Smooth muscle cell (in vitro differentiated cells): ENCODE measurements around the gene UBAC2. TPM values are rescaled to one million over a fixed set of nuclear protein-coding genes. Genes with fewer than 3 reads are reported as not detected.

ENCODE experiments used
- DNase-seq: peaks from one replicate; lab custom pipeline; 2025; ENCODE audit not compliant: unreplicated experiment; lab: John Stamatoyannopoulos, UW
- H2AFZ ChIP-seq: fragments of 200-600 bp; sonication (generic); 2 replicates; pipeline ENCODE4 v1.6.0; 2016; ENCODE audit warnings: antibody characterized with exemption, low read depth, mild to moderate bottlenecking
- H3F3A ChIP-seq: fragments of 200-600 bp; sonication (generic); 2 replicates; pipeline ENCODE4 v1.6.0; 2017; ENCODE audit warnings: antibody characterized with exemption, low read depth
- H3K27ac ChIP-seq: fragments of 200-600 bp; sonication (generic); 2 replicates; pipeline ENCODE4 v1.5.1; 2016; ENCODE audit warnings: low read depth, mild to moderate bottlenecking
- H3K27me3 ChIP-seq: fragments of 200-600 bp; sonication (generic); 2 replicates; pipeline ENCODE4 v1.6.1; 2016; ENCODE audit warnings: low read depth, mild to moderate bottlenecking
- H3K36me3 ChIP-seq: fragments of 200-600 bp; sonication (generic); 2 replicates; pipeline ENCODE4 v1.5.1; 2016; ENCODE audit warnings: low read depth
- H3K4me1 ChIP-seq: fragments of 200-600 bp; sonication (generic); 2 replicates; pipeline ENCODE4 v1.5.1; 2016; ENCODE audit warnings: low read depth
- H3K4me2 ChIP-seq: fragments of 200-600 bp; sonication (generic); 2 replicates; pipeline ENCODE4 v1.6.0; 2016; ENCODE audit warnings: mild to moderate bottlenecking
- H3K4me3 ChIP-seq: fragments of 200-600 bp; sonication (generic); 2 replicates; pipeline ENCODE4 v1.5.1; 2016; ENCODE audit warnings: mild to moderate bottlenecking
- H3K79me2 ChIP-seq: fragments of 200-600 bp; sonication (generic); 2 replicates; pipeline ENCODE4 v1.6.0; 2016; ENCODE audit warnings: low read depth, mild to moderate bottlenecking
- H3K9ac ChIP-seq: fragments of 200-600 bp; sonication (generic); 2 replicates; pipeline ENCODE4 v1.6.0; 2016; ENCODE audit warnings: low read depth
- H3K9me3 ChIP-seq: fragments of 200-600 bp; sonication (generic); replicated peaks from 2 replicates; pipeline ENCODE4 v1.5.1; 2016; ENCODE audit warnings: low read depth
- H4K20me1 ChIP-seq: fragments of 200-600 bp; sonication (generic); 2 replicates; pipeline ENCODE4 v1.6.0; 2016; ENCODE audit warnings: low read depth
- CTCF ChIP-seq: fragments of 200-600 bp; sonication (generic); IDR thresholded peaks from 2 replicates; pipeline ENCODE4 v1.5.1; 2017; ENCODE audit warnings: borderline replicate concordance, mild to moderate bottlenecking, antibody characterized with exemption; ENCODE audit not compliant: insufficient read depth, poor library complexity, severe bottlenecking
- WGBS: methylation state at CpG from one replicate; pipeline ENCODE4 v1.1.7; 2016; ENCODE audit warnings: low lambda C conversion rate; 5-methylcytosine and 5-hydroxymethylcytosine counted together
- polyA plus RNA-seq: library from polyadenylated mRNA; unstranded; fragments of >200 nt; fragmentation: Nextera tagmentation; extraction: Ambion mirVana; gene quantifications from 2 replicates; pipeline ENCODE4 v1.2.1, GENCODE V29; 2016
- total RNA-seq: library from RNA; depleted of rRNA; stranded (reverse); fragments of >200 nt; gene quantifications from 2 replicates; pipeline ENCODE4 v1.2.3, GENCODE V29; 2014

Gene UBAC2
- total and polyA plus RNA-seq, 2 experiments from 2014 or later: 58.4 to 74.0 TPM

- TF ChIP-seq CTCF: no peak
- no peak overlapping the region for H3K9ac ChIP-seq
- 90% methylated on average over 10 of the region's 10 CpGs for WGBS
- no peaks in the 10 kb centered on the region for H4K20me1 ChIP-seq
- H3K4me3 ChIP-seq: no peak overlapping the region
- no peaks in the 10 kb centered on the region for H3F3A ChIP-seq
- no peaks in the 10 kb centered on the region for H3K9me3 ChIP-seq
- no peak overlapping the region for H2AFZ ChIP-seq
- no peak overlapping the region for H3K27ac ChIP-seq
- H3K4me1 ChIP-seq: peaks cover 11% of the 10 kb centered on the region
- peaks cover 3% of the 10 kb centered on the region for H3K27me3 ChIP-seq
- no peaks in the 10 kb centered on the region for H3K36me3 ChIP-seq
- H3K4me2 ChIP-seq: no peak overlapping the region
- no peak for DNase-seq
- no peaks in the 10 kb centered on the region for H3K79me2 ChIP-seq
Observed at GRCh38 chr13:99421271-99421670, 220.6 kb downstream of the UBAC2 start.

- H3K9me3 ChIP-seq: no peaks in the 10 kb centered on the region
- 90% methylated on average over 9 of the region's 9 CpGs for WGBS
- DNase-seq: no peak
- TF ChIP-seq CTCF: no peak
- no peaks in the 10 kb centered on the region for H3K36me3 ChIP-seq
- H3K4me1 ChIP-seq: peaks cover 8% of the 10 kb centered on the region
- no peaks in the 10 kb centered on the region for H4K20me1 ChIP-seq
- H3K27ac ChIP-seq: no peak overlapping the region
- H3K27me3 ChIP-seq: peaks cover 3% of the 10 kb centered on the region
- no peak overlapping the region for H3K4me2 ChIP-seq
- H3K9ac ChIP-seq: no peak overlapping the region
- no peak overlapping the region for H2AFZ ChIP-seq
- H3K4me3 ChIP-seq: no peak overlapping the region
- H3F3A ChIP-seq: no peaks in the 10 kb centered on the region
- H3K79me2 ChIP-seq: no peaks in the 10 kb centered on the region
Observed at GRCh38 chr13:99421758-99422585, 221.3 kb downstream of the UBAC2 start.

- H3K79me2 ChIP-seq: no peaks in the 10 kb centered on the region
- no peaks in the 10 kb centered on the region for H4K20me1 ChIP-seq
- WGBS: 95% methylated on average over 13 of the region's 13 CpGs
- no peak overlapping the region for H3K4me2 ChIP-seq
- H3K4me1 ChIP-seq: peaks cover 1% of the 10 kb centered on the region
- H3K36me3 ChIP-seq: no peaks in the 10 kb centered on the region
- no peak for TF ChIP-seq CTCF
- H3K27ac ChIP-seq: no peak overlapping the region
- no peaks in the 10 kb centered on the region for H3F3A ChIP-seq
- H3K27me3 ChIP-seq: peaks cover 3% of the 10 kb centered on the region
- no peak overlapping the region for H3K9ac ChIP-seq
- H3K9me3 ChIP-seq: no peaks in the 10 kb centered on the region
- no peak for DNase-seq
- no peak overlapping the region for H2AFZ ChIP-seq
- no peak overlapping the region for H3K4me3 ChIP-seq
Observed at GRCh38 chr13:99422586-99423220, 222.0 kb downstream of the UBAC2 start.
